Cortex of kidney (tissue), 1 donor: ENCODE data around the gene PGRMC1.
"Not testable (repeated sequence)": the region's sequence is repeated elsewhere in the genome, so short reads cannot be mapped to it uniquely, and the experiment has no call there.

ENCODE experiments used
- DNase-seq: peaks from one replicate; lab custom pipeline; 2025; lab: John Stamatoyannopoulos, UW

The PGRMC1 gene

DNA sequence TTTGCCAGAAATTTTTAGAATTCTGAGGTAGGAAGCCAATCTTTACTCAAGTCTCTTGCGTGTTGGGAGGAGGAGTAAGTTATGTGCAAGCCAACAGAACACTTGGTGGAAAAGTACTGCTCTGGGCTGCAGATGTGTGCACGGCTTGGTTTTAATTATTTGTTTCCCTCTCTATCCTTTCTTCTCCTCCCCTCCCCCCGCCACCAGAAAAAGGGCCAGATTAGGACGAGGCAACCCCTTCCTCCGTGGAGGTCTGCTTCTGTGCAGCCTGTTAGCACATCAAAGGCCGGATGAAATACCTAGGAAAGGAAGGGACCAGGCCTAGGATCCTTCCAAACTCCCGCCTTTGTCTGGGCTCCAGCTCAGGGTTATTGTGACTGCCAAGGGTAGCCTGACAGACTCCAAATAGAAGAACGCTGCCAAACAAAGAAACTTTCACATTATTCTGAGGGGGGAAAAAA lies 1.0 kb upstream of the PGRMC1 start:
- no peak for DNase-seq

DNA sequence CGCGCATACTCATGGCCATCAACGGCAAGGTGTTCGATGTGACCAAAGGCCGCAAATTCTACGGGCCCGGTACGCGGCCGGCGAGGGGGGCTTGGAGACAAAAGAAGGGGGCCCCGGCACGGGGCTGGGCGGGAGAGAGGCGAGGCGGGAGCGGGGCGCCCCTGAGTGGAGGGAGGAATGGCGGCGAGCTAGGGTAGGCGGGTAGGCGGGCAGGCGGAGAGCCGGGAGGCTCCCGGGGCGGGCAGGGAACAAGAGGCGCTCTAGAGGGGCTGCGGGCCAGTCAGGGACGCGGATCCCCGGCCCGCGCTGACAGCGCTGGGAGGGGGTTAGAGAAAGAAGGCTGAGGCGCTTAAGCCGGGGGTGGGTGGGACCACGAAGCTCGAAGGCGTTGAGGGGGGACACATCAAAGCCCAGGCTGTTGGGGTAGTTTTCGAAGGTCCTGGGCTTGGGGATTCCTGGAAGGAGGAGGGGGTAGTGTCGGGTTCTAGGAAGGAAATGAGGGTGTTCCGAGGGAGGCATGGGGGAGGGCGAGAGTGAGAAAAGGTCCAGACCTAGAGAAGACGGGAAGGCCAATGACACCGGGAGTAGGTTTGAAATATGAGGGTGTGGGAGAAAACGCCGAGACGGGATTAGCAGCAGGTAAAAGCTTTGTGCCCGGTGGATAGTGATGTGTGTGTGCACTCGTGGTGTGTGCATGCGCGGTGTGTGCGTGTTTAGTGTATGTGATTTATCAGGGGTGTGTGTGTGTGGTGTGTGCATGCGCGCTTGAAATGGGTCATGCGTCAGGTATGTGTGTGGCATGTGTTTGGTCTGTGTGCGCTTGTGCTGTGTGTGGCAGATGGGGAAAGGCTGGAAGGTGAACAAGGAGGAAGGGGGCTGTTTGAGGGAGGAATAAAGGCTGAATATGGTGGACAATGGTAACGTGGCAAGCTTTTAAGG lies 807 bp downstream of the PGRMC1 start:
- DNase-seq: no peak

DNA sequence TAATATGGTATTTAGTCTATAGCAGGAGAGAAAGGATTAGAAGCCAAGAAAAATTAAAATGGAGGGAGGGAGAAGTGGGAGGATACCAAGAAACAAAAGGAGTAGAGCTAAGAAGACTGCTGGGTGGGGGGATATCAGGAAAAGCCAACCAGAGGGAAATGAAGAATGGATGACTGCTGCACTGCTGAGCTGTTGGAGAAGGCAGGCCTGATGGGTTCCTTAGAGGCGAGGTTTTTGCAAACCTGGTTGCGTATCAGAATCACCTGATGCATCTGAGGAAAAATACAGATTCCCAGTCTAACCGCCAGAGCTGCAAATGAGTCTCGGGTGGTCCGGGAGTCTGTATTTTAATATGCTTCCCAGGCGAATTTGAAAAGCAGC lies 1.5 kb downstream of the PGRMC1 start:
- DNase-seq: no peak

DNA sequence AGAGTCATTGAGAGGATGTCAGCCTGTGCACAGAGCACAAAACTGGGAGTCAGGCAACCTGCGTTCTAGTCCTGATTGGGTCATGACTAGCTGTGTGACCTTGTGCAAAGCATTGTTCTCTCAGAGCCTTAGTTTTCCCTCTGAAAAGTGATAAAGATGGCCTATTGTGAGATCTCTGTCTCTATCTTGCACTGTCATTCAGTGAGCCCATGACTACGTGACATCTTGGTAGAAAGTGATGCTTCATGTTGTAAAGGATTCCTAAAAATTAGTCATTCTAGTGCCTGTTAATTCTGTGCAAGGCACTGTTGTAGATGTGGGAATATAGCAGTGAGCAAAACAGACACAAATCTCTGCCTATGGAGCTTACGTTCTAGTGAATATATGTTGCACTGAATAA lies 2.5 kb downstream of the PGRMC1 start:
- no peak for DNase-seq

DNA sequence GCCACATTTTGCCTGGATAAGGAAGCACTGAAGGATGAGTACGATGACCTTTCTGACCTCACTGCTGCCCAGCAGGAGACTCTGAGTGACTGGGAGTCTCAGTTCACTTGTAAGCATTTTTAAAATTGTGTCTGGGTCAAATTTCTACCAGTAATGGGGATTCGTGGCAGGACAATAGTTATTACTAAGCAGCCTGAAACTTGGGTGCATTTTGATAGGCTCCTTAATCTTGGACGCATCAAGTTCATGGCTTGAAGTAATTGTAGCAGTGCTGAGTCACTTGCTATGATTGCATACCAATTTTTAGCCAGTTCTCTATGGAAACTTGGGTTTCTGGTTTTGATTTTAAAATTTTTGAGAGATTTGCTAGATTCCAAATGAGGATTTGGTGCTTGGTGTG lies 4.3 kb downstream of the PGRMC1 start:
- DNase-seq: no peak

DNA sequence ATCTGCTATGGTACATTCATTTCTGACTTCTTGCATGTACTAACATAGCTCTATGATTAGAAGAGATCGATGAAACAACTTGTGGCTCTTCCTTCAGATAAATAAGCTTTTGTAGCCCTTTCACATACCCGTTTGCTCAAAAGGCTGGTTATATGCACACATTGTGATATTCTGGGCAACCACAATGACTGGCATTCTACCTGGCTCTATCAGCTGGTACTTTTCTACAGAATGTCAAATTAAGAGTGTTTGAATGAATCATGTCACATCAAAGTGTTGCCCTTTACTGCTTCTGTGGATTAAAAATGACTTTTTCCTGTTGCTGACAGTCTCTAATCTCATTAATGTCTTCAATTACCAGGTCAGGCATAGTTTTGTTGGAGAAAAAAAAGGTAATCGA lies 11.6 kb downstream of the PGRMC1 start:
- DNase-seq: no peak

DNA sequence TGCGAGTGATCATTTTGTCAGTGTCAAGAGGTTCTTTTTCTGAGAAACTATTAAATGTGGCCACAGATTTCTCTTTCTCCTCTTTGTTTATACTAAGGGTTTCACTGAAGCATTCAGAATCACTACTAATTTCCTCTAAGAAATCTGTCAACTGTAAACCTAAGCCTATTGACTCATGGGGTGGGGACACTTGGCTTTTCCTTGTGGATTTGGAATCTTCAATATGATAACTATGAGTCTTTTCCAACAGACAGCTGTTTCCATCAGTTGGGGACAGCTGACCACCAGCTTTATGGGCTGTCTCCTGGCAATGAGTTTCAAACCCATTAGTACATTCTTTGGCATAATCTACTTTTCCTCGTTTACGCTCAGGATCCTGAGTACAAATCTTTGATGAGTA lies 13.8 kb downstream of the PGRMC1 start:
- DNase-seq: no peak

DNA sequence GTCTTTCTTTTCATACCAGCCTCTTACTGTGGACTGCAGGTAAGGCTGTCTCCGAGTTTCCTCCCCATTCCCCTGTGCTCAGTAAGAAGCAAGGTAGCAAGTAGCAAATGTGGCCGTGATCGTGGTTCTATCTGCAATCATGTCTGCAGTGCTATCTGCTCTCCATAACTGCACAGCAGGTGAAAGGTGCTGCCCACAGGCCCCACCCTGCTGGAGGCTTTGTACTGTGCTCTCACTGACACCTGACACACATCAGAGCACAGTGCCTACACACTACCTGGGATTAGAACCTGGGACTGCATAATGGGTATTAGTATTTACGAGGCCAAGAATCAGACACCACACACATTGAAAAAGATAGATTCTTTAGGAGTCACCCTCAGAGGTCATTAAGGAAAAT lies 15.3 kb downstream of the PGRMC1 start:
- DNase-seq: no peak

DNA sequence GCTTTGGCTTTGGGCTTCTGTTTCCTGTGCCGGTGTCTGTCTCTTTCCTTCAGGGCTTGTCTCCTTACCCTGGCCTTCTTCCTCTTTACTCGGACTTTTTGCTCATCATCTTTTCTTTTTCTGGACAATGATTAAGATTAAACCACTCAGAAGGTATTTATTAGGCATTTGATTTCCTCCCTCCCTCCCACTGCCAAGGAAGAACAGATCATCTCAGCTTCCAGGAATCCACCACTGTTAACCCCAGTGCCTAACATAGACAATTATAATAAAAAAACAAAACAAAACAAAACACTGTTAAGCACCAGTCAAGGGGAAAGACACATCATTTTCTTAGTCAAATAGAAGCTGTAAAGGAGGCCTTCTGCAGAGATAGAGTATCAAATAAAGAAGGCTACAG lies 16.6 kb downstream of the PGRMC1 start:
- DNase-seq: no peak

DNA sequence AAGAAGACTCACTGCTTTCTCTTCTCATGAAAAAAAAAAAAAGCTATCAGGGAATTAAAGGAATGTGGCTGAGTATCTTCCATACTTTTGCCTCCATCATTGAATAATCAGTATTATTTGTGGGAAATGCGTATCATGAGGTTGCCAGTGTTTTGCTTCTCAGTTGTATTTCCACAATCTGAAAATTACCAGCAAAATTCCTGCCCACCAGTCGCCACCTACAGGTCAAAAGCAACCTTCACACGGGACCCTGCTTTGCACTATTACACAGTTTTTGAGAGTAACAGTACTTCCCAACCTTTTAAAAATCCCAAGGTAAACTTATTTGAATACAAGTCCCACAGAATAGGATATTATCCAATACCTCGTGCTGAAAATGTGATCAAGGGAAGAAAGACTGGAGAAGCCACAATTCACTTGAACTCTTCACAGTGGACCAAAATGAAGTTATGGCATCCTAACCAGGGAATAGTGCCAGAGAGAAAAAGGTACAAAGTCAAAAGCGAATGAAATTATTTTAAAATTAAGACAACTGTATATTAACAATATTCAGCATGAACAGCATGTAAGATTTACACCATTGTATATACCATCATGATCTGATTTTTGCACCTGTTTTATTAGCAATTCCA lies 30.4 kb downstream of the PGRMC1 start:
- no peak for DNase-seq

DNA sequence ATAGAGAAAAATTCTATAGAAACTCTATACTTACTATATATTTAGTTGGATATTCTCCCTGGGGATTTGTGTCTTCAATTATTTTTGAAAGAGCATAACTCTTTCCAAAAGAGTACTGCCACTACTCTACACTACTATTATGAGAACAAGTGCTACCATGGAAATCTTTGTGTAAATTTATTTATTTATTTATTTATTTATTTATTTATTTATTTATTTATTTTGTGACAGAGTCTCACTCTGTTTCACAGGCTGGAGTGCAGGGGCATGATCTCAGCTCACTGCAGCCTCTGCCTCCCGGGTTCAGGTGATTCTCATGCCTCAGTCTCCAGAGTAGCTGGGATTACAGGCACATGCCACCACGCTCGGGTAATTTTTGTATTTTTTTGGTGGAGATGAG lies 31.0 kb downstream of the PGRMC1 start:
- not testable (repeated sequence) for DNase-seq

DNA sequence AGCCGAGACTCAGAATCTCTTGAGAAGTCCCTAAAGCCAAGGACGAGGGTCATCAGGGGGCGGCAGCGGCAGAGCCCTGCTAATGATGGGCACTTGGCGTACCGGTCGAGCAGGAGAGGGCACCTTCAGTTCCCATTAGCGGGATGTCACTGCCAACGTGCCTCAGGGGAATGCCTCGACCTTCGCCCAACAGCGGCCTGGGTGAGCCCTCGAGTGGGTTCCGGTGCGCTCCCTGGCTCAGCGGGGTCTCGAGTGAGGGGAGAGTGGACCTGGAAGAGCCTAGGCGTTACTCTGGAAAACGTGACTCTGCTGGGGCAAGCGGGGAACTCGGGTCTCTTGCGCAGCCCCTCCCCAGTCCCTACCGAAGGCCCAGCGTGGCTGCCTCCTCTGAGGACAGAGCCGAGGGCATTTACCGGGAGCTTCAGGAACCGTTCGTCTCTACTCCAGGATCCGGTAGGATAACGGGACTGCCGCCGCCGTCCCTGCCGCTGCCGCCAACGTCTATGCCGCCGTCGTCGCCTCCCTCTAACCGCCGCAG lies 36.9 kb downstream of the PGRMC1 start:
- no peak for DNase-seq

DNA sequence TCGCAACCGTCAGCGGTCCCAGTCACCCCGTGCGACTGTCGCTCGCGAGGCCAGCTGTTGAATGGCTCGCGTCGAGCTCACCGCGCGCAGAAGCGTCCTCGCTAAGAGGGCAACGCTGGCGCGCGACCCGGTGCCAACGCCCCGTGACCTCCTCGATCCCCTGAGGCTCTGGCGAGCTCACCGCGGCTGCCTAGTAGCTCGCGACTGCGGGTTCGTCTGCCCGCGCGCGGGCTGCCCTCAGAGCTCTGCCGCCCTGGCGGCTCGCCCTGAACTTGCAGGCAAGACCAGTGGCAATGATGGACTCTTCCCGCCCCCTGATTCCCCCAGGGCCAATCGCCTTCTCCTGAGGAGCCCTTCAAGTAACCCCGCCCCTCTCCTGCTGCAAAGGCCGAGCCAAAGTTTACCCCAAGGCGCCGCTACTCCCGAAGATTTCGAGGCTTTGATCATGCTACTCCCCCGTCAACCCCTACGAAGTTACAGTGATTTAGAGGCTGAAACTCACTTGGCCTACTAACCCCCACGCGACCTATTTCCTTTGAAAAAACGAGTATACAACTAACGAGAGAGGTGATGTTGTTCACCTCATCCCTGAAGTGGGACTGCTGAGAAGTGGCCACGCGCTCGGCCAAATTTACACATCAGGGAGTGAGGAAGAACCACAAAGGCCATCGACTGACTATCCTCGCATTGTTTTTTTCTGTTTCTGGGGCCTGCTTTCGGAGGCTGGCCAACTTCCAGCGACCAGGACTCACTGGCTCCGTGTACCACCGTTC lies 37.5 kb downstream of the PGRMC1 start:
- DNase-seq: no peak

DNA sequence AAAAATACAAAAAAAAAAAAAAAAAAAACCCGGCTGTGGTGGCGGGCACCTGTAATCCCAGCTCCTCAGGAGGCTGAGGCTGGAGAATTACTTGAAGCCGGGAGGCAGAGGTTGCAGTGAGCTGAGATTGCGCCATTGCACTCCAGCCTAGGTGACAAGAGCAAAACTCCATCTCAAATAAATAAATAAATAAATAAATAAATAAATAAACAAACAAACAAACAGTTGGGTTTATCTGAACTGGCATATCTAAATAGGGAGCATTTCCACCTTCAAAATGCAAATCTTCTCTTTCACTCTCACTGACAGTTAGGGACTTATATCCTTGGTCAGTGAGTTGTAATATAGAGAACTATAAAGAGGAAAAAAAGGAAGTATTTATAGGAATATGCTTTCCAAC lies 46.3 kb downstream of the PGRMC1 start:
- not testable (repeated sequence) for DNase-seq

DNA sequence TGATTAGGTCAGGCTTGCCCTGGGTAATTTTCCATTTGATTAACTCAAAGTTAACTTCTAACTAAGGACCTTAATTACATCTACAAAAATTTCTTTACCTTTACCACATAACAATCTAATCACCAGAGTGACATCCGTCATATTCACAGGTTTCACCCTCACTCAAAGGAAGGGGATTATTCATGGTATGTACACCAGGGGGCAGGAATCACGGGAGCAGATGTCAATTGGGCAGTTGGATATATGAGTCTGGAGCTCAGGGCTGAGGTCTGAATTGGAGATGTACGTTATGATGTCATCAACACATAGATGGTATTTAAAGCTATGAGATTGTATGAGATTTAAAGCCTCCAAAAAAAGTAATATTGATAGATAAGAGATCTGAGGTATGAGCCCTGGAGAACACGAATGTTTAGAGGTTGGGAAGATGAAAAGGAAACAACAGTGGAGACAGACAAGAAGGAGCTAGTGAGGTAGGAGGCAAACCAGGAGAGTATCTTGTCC lies 52.9 kb downstream of the PGRMC1 start:
- no peak for DNase-seq

DNA sequence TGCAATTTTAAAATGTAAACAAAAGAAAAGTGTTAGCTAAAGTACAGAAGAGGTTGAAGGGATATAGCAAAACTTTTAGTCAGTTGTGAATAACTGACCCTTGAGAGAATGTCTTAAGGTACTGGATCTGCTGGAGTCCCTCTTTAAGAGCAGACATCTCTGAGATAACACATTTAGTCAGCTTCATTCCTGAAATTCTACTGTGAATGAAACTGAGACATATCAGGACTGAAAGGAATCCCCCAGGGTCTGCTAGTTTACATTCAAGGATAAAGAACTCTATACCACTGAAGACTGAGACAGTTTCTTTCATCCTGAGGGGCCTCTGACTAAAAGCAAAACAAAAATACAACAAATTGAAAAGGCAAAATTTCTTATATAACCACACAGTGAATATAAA lies 54.4 kb downstream of the PGRMC1 start:
- DNase-seq: no peak

DNA sequence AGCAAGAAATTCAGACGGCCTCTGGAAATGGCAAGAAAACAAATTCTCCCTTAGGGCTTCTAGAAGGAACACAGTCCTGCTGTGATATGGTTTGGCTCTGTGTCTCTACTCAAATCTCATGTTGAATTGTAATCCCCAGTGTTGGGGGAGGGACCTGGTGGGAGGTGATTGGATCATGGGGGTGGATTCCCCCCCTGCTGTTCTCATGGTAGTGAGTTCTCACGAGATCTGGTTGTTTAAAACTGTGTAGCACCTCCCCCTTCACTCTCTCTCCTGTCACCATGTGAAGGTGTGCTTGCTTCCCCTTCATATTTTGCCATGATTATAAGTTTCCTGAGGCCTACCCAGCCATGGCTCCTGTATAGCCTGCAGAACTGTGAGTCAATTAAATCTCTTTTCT lies 55.2 kb downstream of the PGRMC1 start:
- DNase-seq: not testable (repeated sequence)

DNA sequence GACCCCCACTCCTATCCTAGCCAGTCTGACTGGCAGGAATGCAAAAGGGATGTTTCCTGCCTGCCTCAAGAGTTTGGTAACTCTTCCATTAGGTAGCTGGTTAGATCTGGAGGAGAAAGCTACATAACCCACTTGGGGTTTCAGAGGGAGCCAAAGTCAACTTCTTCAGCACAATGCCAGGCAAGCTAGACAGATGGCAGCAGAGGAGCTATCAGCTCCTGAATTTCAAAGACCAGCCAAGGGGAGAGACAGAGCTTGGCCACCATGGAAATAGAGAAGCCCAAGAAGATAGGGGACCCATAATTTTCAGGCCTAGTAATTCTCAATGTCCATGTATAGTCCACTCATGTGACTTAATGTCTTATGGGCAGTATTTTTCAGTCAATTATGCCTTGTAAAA lies 56.4 kb downstream of the PGRMC1 start:
- DNase-seq: no peak
